GM12878 (cell line): ENCODE results near the gene TGM5.

Source experiments
- HDGF ChIP-seq: fragments of 450-650 bp; IDR thresholded peaks from 2 replicates; pipeline ENCODE4 v1.6.1; 2016; ENCODE audit warnings: antibody characterized with exemption
- POLR2AphosphoS2 ChIP-seq: IDR thresholded peaks from 2 replicates; pipeline ENCODE4 v1.6.1; 2011; ENCODE audit warnings: low read depth, mild to moderate bottlenecking, low read length, improper control_type of control experiment, moderate library complexity
- POLR2AphosphoS5 ChIP-seq: IDR thresholded peaks from 2 replicates; pipeline ENCODE4 v1.6.1; 2011; ENCODE audit warnings: mild to moderate bottlenecking, low read length, inconsistent platforms
- RAD51 ChIP-seq: fragments of 450-650 bp; IDR thresholded peaks from 2 replicates; pipeline ENCODE4 v1.6.1; 2016; ENCODE audit warnings: moderate library complexity, mild to moderate bottlenecking, inconsistent platforms

DNA sequence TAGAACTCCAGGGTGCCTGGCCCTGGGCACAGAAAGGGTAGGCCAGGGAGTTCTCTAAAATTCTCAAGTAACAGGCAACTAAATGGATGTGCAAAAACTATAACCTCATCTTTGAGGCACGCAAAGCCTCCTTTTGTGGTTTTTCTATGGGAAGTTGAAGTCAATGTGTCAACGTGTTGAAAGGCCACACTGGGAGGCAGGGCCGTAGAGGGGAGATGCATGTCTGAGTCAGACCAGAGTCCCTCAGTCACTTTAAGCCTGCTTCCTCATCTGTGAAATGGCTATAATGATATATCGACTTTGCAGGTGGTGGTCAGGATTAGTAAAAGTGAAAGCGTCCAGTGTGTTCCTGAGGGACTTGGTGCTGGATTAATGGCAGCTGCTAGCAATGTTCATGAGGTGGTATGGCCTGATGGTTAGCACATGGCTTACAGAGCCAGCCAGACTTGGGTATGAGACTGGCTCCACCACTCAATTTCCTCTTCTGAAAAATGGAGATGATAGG, 17.0 kb downstream of the TGM5 start:
- TF ChIP-seq POLR2AphosphoS2 (no peak), HDGF (peak; percentile 71; the same call in 1 of the 2 replicates), RAD51 (no peak), POLR2AphosphoS5 (peak; percentile 33; the same call in 1 of the 2 replicates)
